HepG2 (cell line): Measurements from ENCODE around the gene SEC61A2. TPM values are rescaled to one million over a fixed set of nuclear protein-coding genes. Genes with fewer than 3 reads are reported as not detected.

Experiments used
- ATAC-seq: fragments of 200-7000 bp; cut with Tn5 transposase; 3 replicates; pipeline ENCODE4 v1.9.1; 2020; ENCODE audit warnings: mild to moderate bottlenecking, moderate library complexity
- BruUV-seq: library from RNA; stranded (reverse); fragments of 400-500 nt; replicated peaks from 2 replicates; lab custom pipeline; 2021; lab: Mats Ljungman, UMichigan
- CTCF ChIA-PET: fragments of 300-600 bp; formaldehyde crosslinking; extraction: SDS; loops from one replicate; lab custom pipeline; 2021; ENCODE audit warnings: low total read pairs, inconsistent platforms, low intra/inter-chr PET ratio; lab: Yijun Ruan, JAX
- POLR2A ChIA-PET: fragments of 350-600 bp; sonication (Branson Sonifier 250); formaldehyde crosslinking; loops from one replicate; lab custom pipeline; 2020; ENCODE audit warnings: antibody characterized with exemption, inconsistent platforms; lab: Yijun Ruan, JAX
- DNase-seq: peaks from one replicate; pipeline ENCODE4 v3.0.0-alpha.2; 2015; ENCODE audit warnings: low spot score
- FAIRE-seq: peaks from 3 replicates; lab custom pipeline; 2011; peaks lifted over from hg19 to GRCh38; lab: Jason Lieb, UNC
- H2AFZ ChIP-seq: one replicate; pipeline ENCODE4 v1.6.1; 2011; ENCODE audit warnings: low read length, inconsistent platforms
- H3K27ac ChIP-seq: fragments of 300-600 bp; 3 replicates; pipeline ENCODE4 v1.8.0; 2011; ENCODE audit warnings: mixed run types, mild to moderate bottlenecking, mixed read lengths, low read length, inconsistent platforms; ENCODE audit not compliant: insufficient read depth; ENCODE audit errors: extremely low read length
- H3K27me3 ChIP-seq, 2 experiments: fragments of 200-600 bp in 1 of 2; 2 replicates in 1 of 2; 3 replicates in 1 of 2; pipeline versions ENCODE4 v1.6.0 to v1.8.0; 2011; ENCODE audit warnings: low read length in 2 of 2, mild to moderate bottlenecking in 2 of 2, moderate library complexity in 2 of 2, inconsistent platforms in 1 of 2; ENCODE audit not compliant: insufficient read depth in 2 of 2, control insufficient read depth in 1 of 2
- H3K36me3 ChIP-seq, 2 experiments: fragments of 200-600 bp in 1 of 2; replicated peaks in 1 of 2; 2 replicates in 1 of 2; 3 replicates in 1 of 2; pipeline versions ENCODE4 v1.5.1 to v1.8.0; 2011; ENCODE audit warnings: low read length in 2 of 2, inconsistent platforms in 1 of 2; ENCODE audit not compliant: insufficient read depth in 2 of 2, control insufficient read depth in 1 of 2
- H3K4me1 ChIP-seq: 2 replicates; pipeline ENCODE4 v1.5.1; 2012; ENCODE audit warnings: low read length, inconsistent platforms; ENCODE audit not compliant: insufficient read depth
- H3K4me2 ChIP-seq: 2 replicates; pipeline ENCODE4 v1.6.0; 2011; ENCODE audit warnings: low read depth, low read length, inconsistent platforms
- H3K4me3 ChIP-seq, 3 experiments: fragments of 200-600 bp in 1 of 3; sonication (generic), shearing (Covaris generic) in 1 of 3; replicated peaks in 1 of 3; 2 replicates each; pipeline ENCODE4 v1.5.1; 2011 to 2016; ENCODE audit warnings: low read length in 3 of 3, inconsistent platforms in 2 of 3, low read depth in 2 of 3, mild to moderate bottlenecking in 2 of 3, control low read depth in 1 of 3, mixed read lengths in 1 of 3; ENCODE audit not compliant: insufficient read depth in 1 of 3
- H3K79me2 ChIP-seq: one replicate; pipeline ENCODE4 v1.6.1; 2011; ENCODE audit warnings: low read length, inconsistent platforms; ENCODE audit not compliant: insufficient read depth
- H3K9ac ChIP-seq: 2 replicates; pipeline ENCODE4 v1.6.0; 2011; ENCODE audit warnings: mild to moderate bottlenecking, low read depth, low read length, inconsistent platforms; ENCODE audit not compliant: insufficient read depth
- H3K9me3 ChIP-seq: 2 replicates; pipeline ENCODE4 v1.5.1; 2012; ENCODE audit warnings: mild to moderate bottlenecking, low read length
- H4K20me1 ChIP-seq: 2 replicates; pipeline ENCODE4 v1.6.0; 2011; ENCODE audit warnings: inconsistent platforms, mild to moderate bottlenecking, low read length, moderate library complexity; ENCODE audit not compliant: insufficient read depth
- HMG20A ChIP-seq: IDR thresholded peaks from 2 replicates; pipeline ENCODE4 v1.6.1; 2016; ENCODE audit warnings: borderline replicate concordance
- NR1H2 ChIP-seq: sonication (generic); formaldehyde crosslinking; IDR thresholded peaks from 2 replicates; pipeline ENCODE4 v1.8.1; 2022; ENCODE audit warnings: low read depth, missing genetic modification reagents, borderline replicate concordance
- ZNF746 ChIP-seq: sonication (generic); formaldehyde crosslinking; IDR thresholded peaks from 2 replicates; pipeline ENCODE4 v1.8.0; 2022; ENCODE audit warnings: mild to moderate bottlenecking, missing genetic modification reagents
- WGBS: methylation state at CpG from one replicate; pipeline ENCODE4 v1.1.6; 2017; ENCODE audit warnings: low lambda C conversion rate; 5-methylcytosine and 5-hydroxymethylcytosine counted together
- in situ Hi-C: cut with HindIII; loops from 2 replicates; pipeline ENCODE4 v1.10.0; 2017; ENCODE audit warnings: low pct_unique_long_range_greater_than_20kb; ENCODE audit not compliant: extremely low pct_ligation_motif_present
- intact Hi-C: fragments of 100-400 bp; cut with micrococcal nuclease; formaldehyde crosslinking; loops from one replicate; pipeline ENCODE4 v1.10.0; 2022; ENCODE audit not compliant: unreplicated experiment
- polyA plus RNA-seq, 8 experiments: library from polyadenylated mRNA; depleted of rRNA in 3 of 8; stranded (reverse) in 7 of 8; unstranded in 1 of 8; fragments of >200 nt; fragmentation: Illumina TruSeq in 4 of 8; extraction: Trizol in 4 of 8; gene quantifications; 2 replicates each; pipeline versions ENCODE4 v1.2.1 to v1.2.3, GENCODE V29; 2011 to 2016; ENCODE audit warnings: low read depth in 4 of 8, missing spikeins in 1 of 8, mixed read lengths in 1 of 8; ENCODE audit not compliant: insufficient read depth in 1 of 8
- total RNA-seq, 5 experiments: library from RNA; depleted of rRNA; stranded (reverse); fragments of >200 nt; fragmentation: Illumina TruSeq; extraction: Trizol; gene quantifications; 2 replicates each; pipeline ENCODE4 v1.2.3, GENCODE V29; 2016; ENCODE audit warnings: low read depth in 1 of 5
- TF ChIP-seq, protein P1 (sequence below): sonication (generic); formaldehyde crosslinking; IDR thresholded peaks from one replicate; pipeline ENCODE4 v1.5.1; 2020; ENCODE audit warnings: mild to moderate bottlenecking, missing genetic modification reagents; ENCODE audit errors: not compliant biosample characterization
- TF ChIP-seq, protein P2 (sequence below): sonication (generic); formaldehyde crosslinking; IDR thresholded peaks from 2 replicates; pipeline ENCODE4 v1.5.0; 2020; ENCODE audit warnings: missing genetic modification reagents

The SEC61A2 gene
- total and polyA plus RNA-seq, 2 of the 13 experiments (the other 11 are each of a cell fraction or from before 2014, with no cell fraction given), result 5.5 to 7.4 TPM

DNA sequence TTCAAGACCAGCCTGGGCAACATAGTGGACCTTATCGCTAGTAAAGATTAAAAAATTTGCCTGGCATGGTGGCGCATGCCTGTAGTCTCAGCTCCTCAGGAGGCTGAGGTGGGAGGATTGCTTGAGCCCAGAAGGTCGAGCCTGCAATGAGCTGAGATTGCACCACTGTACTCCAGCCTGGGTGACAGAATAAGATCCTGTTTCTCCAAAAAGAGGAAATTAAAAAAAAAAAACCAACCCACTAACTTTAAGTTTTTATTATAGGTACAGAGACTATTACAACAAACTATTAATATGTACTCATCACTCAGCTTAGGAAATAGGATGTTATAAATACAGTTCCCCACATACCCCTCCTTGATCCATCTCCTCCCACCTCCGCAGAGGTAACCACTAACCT, 30.5 kb upstream of the SEC61A2 start:
- no TSS peak for BruUV-seq
- ChIA-PET CTCF (no interaction called here), POLR2A (no interaction called here)
- DNase-seq (no peak), FAIRE-seq (no peak), ATAC-seq (no peak)
- no peaks in the 10 kb centered on the region for H4K20me1 ChIP-seq
- no peaks in the 10 kb centered on the region for H3K27me3 ChIP-seq
- in situ Hi-C loops (no loop called here), intact Hi-C loops (no loop called here)
- H3K4me1 ChIP-seq, result no peaks in the 10 kb centered on the region
- H3K9ac ChIP-seq, result no peak overlapping the region
- 100% methylated on average over 4 of the region's 4 CpGs for WGBS
- no peak overlapping the region for H3K4me2 ChIP-seq
- H3K79me2 ChIP-seq, result no peaks in the 10 kb centered on the region
- no peak overlapping the region for H3K27ac ChIP-seq
- no peaks in the 10 kb centered on the region for H3K9me3 ChIP-seq
- H3K36me3 ChIP-seq, result peaks cover 4 to 25% of the 10 kb centered on the region in 2 experiments; a peak in 4 of 5 replicates
- H2AFZ ChIP-seq, result no peak overlapping the region
- H3K4me3 ChIP-seq, result no peak overlapping the region
- no peak for TF ChIP-seq HMG20A (CRISPR knock-in tag)
- TF ChIP-seq, protein P1, sequence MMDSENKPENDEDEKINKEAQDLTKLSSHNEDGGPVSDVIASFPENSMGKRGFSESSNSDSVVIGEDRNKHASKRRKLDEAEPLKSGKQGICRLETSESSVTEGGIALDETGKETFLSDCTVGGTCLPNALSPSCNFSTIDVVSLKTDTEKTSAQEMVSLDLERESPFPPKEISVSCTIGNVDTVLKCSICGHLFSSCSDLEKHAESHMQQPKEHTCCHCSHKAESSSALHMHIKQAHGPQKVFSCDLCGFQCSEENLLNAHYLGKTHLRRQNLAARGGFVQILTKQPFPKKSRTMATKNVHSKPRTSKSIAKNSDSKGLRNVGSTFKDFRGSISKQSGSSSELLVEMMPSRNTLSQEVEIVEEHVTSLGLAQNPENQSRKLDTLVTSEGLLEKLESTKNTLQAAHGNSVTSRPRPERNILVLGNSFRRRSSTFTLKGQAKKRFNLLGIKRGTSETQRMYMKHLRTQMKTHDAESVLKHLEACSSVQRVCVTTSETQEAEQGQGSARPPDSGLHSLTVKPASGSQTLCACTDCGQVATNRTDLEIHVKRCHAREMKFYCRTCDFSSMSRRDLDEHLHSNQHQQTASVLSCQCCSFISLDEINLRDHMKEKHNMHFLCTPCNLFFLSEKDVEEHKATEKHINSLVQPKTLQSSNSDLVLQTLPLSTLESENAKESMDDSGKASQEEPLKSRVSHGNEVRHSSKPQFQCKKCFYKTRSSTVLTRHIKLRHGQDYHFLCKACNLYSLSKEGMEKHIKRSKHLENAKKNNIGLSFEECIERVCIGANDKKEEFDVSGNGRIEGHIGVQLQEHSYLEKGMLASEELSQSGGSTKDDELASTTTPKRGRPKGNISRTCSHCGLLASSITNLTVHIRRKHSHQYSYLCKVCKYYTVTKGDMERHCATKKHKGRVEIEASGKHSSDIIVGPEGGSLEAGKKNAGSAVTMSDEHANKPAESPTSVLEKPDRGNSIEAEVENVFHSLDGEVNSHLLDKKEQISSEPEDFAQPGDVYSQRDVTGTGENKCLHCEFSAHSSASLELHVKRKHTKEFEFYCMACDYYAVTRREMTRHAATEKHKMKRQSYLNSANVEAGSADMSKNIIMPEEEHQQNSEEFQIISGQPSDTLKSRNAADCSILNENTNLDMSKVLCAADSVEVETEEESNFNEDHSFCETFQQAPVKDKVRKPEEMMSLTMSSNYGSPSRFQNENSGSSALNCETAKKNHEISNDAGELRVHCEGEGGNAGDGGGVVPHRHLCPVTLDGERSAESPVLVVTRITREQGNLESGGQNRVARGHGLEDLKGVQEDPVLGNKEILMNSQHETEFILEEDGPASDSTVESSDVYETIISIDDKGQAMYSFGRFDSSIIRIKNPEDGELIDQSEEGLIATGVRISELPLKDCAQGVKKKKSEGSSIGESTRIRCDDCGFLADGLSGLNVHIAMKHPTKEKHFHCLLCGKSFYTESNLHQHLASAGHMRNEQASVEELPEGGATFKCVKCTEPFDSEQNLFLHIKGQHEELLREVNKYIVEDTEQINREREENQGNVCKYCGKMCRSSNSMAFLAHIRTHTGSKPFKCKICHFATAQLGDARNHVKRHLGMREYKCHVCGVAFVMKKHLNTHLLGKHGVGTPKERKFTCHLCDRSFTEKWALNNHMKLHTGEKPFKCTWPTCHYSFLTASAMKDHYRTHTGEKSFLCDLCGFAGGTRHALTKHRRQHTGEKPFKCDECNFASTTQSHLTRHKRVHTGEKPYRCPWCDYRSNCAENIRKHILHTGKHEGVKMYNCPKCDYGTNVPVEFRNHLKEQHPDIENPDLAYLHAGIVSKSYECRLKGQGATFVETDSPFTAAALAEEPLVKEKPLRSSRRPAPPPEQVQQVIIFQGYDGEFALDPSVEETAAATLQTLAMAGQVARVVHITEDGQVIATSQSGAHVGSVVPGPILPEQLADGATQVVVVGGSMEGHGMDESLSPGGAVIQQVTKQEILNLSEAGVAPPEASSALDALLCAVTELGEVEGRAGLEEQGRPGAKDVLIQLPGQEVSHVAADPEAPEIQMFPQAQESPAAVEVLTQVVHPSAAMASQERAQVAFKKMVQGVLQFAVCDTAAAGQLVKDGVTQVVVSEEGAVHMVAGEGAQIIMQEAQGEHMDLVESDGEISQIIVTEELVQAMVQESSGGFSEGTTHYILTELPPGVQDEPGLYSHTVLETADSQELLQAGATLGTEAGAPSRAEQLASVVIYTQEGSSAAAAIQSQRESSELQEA (CRISPR knock-in tag), result no peak
- TF ChIP-seq, protein P2, sequence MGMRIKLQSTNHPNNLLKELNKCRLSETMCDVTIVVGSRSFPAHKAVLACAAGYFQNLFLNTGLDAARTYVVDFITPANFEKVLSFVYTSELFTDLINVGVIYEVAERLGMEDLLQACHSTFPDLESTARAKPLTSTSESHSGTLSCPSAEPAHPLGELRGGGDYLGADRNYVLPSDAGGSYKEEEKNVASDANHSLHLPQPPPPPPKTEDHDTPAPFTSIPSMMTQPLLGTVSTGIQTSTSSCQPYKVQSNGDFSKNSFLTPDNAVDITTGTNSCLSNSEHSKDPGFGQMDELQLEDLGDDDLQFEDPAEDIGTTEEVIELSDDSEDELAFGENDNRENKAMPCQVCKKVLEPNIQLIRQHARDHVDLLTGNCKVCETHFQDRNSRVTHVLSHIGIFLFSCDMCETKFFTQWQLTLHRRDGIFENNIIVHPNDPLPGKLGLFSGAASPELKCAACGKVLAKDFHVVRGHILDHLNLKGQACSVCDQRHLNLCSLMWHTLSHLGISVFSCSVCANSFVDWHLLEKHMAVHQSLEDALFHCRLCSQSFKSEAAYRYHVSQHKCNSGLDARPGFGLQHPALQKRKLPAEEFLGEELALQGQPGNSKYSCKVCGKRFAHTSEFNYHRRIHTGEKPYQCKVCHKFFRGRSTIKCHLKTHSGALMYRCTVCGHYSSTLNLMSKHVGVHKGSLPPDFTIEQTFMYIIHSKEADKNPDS, result no peak
- no peak for TF ChIP-seq NR1H2 (CRISPR knock-in tag)
- TF ChIP-seq ZNF746 (CRISPR knock-in tag), result no peak
- TF ChIP-seq, all 625 proteins: peak for 0
